Calu3 (cell line): ENCODE measurements around the gene GSG1. TPM values are rescaled to one million over a fixed set of nuclear protein-coding genes. Genes with fewer than 3 reads are reported as not detected.

Experiments
- Bru-seq: library from RNA; stranded (reverse); fragments of 400-500 nt; gene quantifications from one replicate; lab custom pipeline; 2021; lab: Mats Ljungman, UMichigan
- BruChase-seq, 2 experiments: library from RNA; stranded (reverse); fragments of 400-500 nt; gene quantifications; one replicate each; lab custom pipeline; 2021; lab: Mats Ljungman, UMichigan
- BruUV-seq: library from RNA; stranded (reverse); fragments of 400-500 nt; replicated peaks from 2 replicates; lab custom pipeline; 2021; lab: Mats Ljungman, UMichigan
- CTCF ChIA-PET: fragments of 300-600 bp; sonication (Branson Sonifier 250); formaldehyde crosslinking; loops from one replicate; lab custom pipeline; 2022; ENCODE audit warnings: antibody characterized with exemption; lab: Charles Lee
- DNase-seq: peaks from one replicate; pipeline ENCODE4 v3.0.0; 2022
- H3K27ac Mint-ChIP-seq: one replicate; pipeline ENCODE4 v1.8.0; 2022; ENCODE audit warnings: mixed read lengths; ENCODE audit not compliant: unreplicated experiment
- H3K27me3 Mint-ChIP-seq: one replicate; pipeline ENCODE4 v1.8.0; 2022; ENCODE audit warnings: mixed read lengths; ENCODE audit not compliant: unreplicated experiment
- H3K36me3 Mint-ChIP-seq: one replicate; pipeline ENCODE4 v1.8.0; 2022; ENCODE audit warnings: mild to moderate bottlenecking, moderate library complexity, mixed read lengths; ENCODE audit not compliant: insufficient read depth, unreplicated experiment
- H3K4me1 Mint-ChIP-seq: one replicate; pipeline ENCODE4 v1.8.0; 2022; ENCODE audit warnings: mild to moderate bottlenecking, low read depth, mixed read lengths; ENCODE audit not compliant: unreplicated experiment
- H3K4me3 Mint-ChIP-seq: one replicate; pipeline ENCODE4 v1.8.0; 2022; ENCODE audit warnings: mild to moderate bottlenecking, low read depth, moderate library complexity, mixed read lengths; ENCODE audit not compliant: unreplicated experiment
- H3K9me3 Mint-ChIP-seq: one replicate; pipeline ENCODE4 v1.8.0; 2022; ENCODE audit warnings: low read depth, mixed read lengths; ENCODE audit not compliant: unreplicated experiment
- intact Hi-C: fragments of 100-400 bp; cut with micrococcal nuclease; formaldehyde crosslinking; loops from one replicate; pipeline ENCODE4 v1.10.0; 2022; ENCODE audit not compliant: unreplicated experiment
- long read RNA-seq: library from polyadenylated mRNA; stranded (forward); transcript quantifications from one replicate; pipeline ENCODE4 v2.0.0, GENCODE V29; 2022
- total RNA-seq: library from RNA; stranded (reverse); gene quantifications from 2 replicates; pipeline ENCODE4 v1.2.3, GENCODE V29; 2022
- TF ChIP-seq, protein P1 (sequence below): fragments of 200-600 bp; IDR thresholded peaks from one replicate; pipeline ENCODE4 v1.8.0; 2022; ENCODE audit warnings: antibody characterized with exemption; ENCODE audit not compliant: unreplicated experiment

GSG1 gene
- total RNA-seq (0.47 TPM in 1 of 2 replicates, not detected in the other), Bru-seq, nascent RNA (percentile 11 among the genes with signal in this experiment), BruChase-seq, experiment 1, labeled RNA remaining after a 6-hour chase (percentile 4 among the genes with signal in this experiment), BruChase-seq, experiment 2, labeled RNA remaining after a 2-hour chase (not detected)
- long read RNA-seq: 0 reads

GRCh38 chr12:13103391-13104033 is at the start of gene GSG1:
TSS of gene GSG1 (minus strand) at chr12:13103667. CDS start at chr12:13103512, 155 bp downstream.
- H3K4me3 Mint-ChIP-seq: no peak within 1 kb of the TSS
- DNase-seq: no peak
- intact Hi-C loops: no loop called here
- H3K27me3 Mint-ChIP-seq: no peaks in the 10 kb centered on the region
- H3K36me3 Mint-ChIP-seq: peaks cover 26% of the 10 kb centered on the region
- peak within 1 kb of the TSS; percentile 96 for H3K27ac Mint-ChIP-seq
- peaks cover 39% of the 10 kb centered on the region for H3K4me1 Mint-ChIP-seq
- CTCF ChIA-PET: interaction anchor here (0.9 kb wide), 1 partner anchor 93 kb away, joined by 3 read pairs; the partner anchor contains the start of gene EMP1
- no TSS peak for BruUV-seq
- TF ChIP-seq, protein P1, sequence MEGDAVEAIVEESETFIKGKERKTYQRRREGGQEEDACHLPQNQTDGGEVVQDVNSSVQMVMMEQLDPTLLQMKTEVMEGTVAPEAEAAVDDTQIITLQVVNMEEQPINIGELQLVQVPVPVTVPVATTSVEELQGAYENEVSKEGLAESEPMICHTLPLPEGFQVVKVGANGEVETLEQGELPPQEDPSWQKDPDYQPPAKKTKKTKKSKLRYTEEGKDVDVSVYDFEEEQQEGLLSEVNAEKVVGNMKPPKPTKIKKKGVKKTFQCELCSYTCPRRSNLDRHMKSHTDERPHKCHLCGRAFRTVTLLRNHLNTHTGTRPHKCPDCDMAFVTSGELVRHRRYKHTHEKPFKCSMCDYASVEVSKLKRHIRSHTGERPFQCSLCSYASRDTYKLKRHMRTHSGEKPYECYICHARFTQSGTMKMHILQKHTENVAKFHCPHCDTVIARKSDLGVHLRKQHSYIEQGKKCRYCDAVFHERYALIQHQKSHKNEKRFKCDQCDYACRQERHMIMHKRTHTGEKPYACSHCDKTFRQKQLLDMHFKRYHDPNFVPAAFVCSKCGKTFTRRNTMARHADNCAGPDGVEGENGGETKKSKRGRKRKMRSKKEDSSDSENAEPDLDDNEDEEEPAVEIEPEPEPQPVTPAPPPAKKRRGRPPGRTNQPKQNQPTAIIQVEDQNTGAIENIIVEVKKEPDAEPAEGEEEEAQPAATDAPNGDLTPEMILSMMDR: no peak
- H3K9me3 Mint-ChIP-seq: no peaks in the 10 kb centered on the region

DNA sequence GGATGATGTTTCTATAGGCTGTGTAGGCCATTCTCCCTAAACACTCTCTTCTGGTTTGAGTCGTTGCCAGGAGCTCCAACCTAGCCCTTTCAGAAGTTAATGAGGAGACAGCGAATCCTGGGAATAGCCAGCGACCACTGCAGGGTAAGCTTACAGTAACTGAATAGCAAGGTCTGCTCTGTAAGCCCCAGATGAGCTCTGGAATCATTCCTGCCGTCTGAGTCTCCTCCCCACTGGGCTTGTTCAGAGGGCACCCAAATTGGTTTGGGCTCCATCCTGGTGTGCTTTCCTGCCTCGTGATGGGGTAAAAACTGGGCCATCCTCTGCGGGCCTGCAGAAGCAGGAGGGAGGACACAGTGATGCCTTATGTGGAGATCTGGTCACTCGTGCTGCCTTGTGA is 49.7 kb upstream of the GSG1 start:
- no peaks in the 10 kb centered on the region for H3K9me3 Mint-ChIP-seq
- CTCF ChIA-PET: interaction anchor here (1.0 kb wide), 1 partner anchor 12 kb away, joined by 4 read pairs; no protein-coding TSS in a partner anchor

GRCh38 chr12:13152756-13153155 is 49.3 kb upstream of the GSG1 start:
- CTCF ChIA-PET: interaction anchor here (1.0 kb wide), 1 partner anchor 13 kb away, joined by 4 read pairs; no protein-coding TSS in a partner anchor
- no peak for DNase-seq
- no peaks in the 10 kb centered on the region for H3K27me3 Mint-ChIP-seq
- no peaks in the 10 kb centered on the region for H3K9me3 Mint-ChIP-seq
- BruUV-seq: no TSS peak
- H3K27ac Mint-ChIP-seq: no peak overlapping the region
- no peak overlapping the region for H3K4me3 Mint-ChIP-seq
- H3K36me3 Mint-ChIP-seq: no peaks in the 10 kb centered on the region
- intact Hi-C loops: no loop called here
- peaks cover 6% of the 10 kb centered on the region for H3K4me1 Mint-ChIP-seq
- TF ChIP-seq, protein P1: no peak

More for the DNA sequence above, 49.7 kb upstream of the GSG1 start:
- Mint-ChIP-seq H3K27ac (no peak overlapping the region), H3K4me3 (no peak overlapping the region), H3K27me3 (no peaks in the 10 kb centered on the region), H3K4me1 (peaks cover 2% of the 10 kb centered on the region), H3K36me3 (no peaks in the 10 kb centered on the region)
- BruUV-seq: no TSS peak
- intact Hi-C loops: no loop called here
- DNase-seq: no peak
- TF ChIP-seq, protein P1: no peak

DNA sequence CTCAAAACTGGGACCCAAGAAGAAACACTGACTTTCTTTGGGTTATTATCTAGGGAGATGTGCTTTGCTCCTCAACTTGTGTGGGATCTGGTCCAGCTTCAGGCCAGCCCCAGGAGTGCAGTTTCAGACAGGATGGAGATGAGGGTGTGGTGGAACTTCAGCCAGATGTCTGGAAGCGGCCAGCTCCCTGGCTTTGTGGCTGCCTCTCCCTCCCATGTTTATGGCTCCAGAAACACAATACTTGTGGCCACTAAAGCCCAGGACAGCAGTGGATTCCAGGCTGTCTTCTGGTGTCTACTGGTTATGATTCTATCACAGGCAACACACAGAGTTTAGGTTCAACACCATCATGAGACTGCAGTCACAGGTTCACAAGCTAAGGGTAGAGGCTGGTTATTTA is 48.8 kb upstream of the GSG1 start:
- H3K9me3 Mint-ChIP-seq: no peaks in the 10 kb centered on the region
- no peaks in the 10 kb centered on the region for H3K36me3 Mint-ChIP-seq
- DNase-seq: no peak
- H3K27me3 Mint-ChIP-seq: no peaks in the 10 kb centered on the region
- CTCF ChIA-PET: interaction anchor here (1.0 kb wide), 1 partner anchor 13 kb away, joined by 4 read pairs; no protein-coding TSS in a partner anchor
- intact Hi-C loops: no loop called here
- peaks cover 10% of the 10 kb centered on the region for H3K4me1 Mint-ChIP-seq
- BruUV-seq: no TSS peak
- TF ChIP-seq, protein P1: no peak
- H3K27ac Mint-ChIP-seq: no peak overlapping the region
- no peak overlapping the region for H3K4me3 Mint-ChIP-seq
